GM19324 (cell line): ENCODE measurements around the gene G2E3.
"Not testable (repeated sequence)": the region's sequence is repeated elsewhere in the genome, so short reads cannot be mapped to it uniquely, and the experiment has no call there.

Experiments used
- ATAC-seq: cut with Tn5 transposase; IDR thresholded peaks from one replicate; pipeline ENCODE4 v1.9.1; 2021; ENCODE audit warnings: mild to moderate bottlenecking, moderate library complexity; ENCODE audit not compliant: unreplicated experiment, low FRiP score

Gene G2E3

DNA sequence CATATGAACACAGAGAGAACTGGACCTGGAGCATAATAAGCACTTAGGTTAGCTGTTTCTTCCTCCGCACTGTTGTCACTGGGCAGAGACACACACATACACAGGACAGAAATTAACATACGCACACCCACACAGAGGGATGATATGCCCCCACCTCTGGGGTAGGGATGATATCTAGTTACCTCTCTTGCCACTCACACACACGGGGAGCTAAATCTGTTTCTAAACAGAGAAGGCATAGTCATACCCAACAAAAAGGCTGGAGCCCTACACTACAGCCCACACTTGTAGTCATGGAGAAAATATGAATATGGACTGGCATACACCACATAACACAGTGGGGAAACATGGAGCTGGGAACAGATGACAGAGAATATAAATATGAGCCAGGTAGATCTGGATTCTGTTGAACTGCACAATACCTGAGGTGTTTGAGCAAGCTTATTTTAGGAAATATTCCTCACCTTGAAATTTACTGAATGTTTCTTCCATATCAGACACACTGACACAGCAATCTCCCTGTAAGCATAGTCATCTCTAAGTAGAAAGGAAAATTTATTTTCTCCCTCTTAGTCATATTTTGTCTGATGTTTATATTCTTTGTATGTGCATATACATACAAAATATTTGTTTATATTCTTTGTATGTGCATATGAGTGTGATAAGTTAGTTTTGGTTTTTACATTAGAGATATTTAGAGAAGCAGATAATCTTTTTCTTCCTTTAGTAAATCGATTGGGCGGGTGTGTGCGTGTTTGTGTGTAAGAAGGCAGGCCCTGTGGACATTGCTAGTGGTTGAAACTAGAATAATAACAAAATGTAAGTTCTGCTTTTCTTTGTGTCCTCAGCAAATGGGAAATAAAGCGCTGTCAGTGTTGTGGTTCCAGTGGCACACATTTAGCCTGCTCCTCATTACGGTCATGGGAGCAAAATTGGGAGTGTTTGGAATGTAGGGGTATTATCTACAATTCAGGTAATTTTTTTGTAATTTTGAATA lies 42.3 kb downstream of the G2E3 start:
- no peak for ATAC-seq

- ATAC-seq, result no peak
Observed at GRCh38 chr14:30603402-30603801, 44.4 kb downstream of the G2E3 start.

DNA sequence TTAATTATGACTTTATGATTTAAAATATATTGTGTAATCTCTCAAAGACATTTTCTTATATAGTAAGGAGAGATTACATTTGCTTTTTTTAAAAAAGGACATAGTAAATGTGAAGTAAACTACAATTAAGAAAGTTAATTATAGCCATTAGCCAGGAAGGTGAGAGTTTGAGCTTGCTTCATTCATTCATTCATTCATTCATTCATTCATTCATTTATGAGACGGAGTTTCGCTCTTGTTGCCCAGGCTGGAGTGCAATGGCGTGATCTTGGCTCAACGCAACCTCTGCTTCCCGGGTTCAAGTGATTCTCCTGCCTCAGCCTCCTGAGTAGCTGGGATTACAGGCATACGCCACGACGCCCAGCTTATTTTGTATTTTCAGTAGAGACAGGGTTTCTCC lies 45.7 kb downstream of the G2E3 start:
- not testable (repeated sequence) for ATAC-seq

GRCh38 chr14:30607156-30607780 lies 48.3 kb downstream of the G2E3 start:
- ATAC-seq, result no peak

GRCh38 chr14:30608533-30609006 lies 49.6 kb downstream of the G2E3 start:
- ATAC-seq, result no peak

DNA sequence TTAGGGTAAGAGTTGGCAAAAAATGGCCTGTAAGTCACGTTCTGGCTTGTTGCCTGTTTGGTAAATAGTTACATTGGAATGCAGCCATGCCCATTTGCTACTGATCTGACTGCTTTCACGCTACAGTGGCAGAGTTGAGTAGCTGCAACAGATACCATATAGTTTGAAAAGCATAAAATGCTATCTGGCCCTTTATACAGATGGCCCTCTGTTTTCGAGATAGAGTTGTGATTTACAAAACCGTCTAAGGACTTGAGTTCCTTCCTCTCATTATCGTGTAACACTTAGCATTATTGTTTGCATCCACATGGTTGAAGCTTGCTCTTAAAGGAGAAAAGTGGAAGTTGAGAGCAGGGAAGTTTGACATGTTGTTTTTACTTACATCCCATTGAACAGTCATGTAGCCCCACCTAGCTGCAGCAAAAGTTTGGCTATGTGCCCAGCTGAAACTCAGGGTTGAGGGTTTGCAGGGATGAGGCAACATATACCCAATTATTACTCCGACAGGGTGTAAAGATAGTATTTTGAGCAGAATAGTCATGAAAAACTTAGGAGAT lies 51.9 kb downstream of the G2E3 start:
- ATAC-seq, result no peak

- ATAC-seq, result no peak
Observed at GRCh38 chr14:30614155-30614554, 55.2 kb downstream of the G2E3 start.

DNA sequence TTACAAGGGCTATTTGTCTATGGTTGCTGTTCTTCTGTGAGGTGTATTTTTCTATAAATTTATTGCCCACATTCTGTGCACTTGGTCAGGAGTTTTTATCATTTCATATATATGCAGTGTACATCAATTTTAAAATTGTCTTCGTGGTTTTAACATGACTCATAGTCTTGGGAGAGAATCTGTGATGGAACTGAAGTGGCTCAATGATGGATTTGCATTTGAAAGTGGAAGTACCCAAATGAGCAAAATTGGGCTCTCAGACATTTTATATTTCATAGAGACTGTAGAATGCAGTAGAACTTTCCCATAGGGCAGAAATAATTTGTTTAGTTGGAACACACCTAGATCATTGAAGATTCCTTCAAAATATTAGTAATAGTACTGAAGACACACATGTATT lies 61.2 kb downstream of the G2E3 start:
- ATAC-seq, result no peak

GRCh38 chr14:30621354-30621939 lies 62.5 kb downstream of the G2E3 start:
- peak; percentile 13 for ATAC-seq

- peak; percentile 96 for ATAC-seq
Observed at GRCh38 chr14:30621940-30622830, 63.2 kb downstream of the G2E3 start, which contains the start of gene SCFD1. Gene SCFD1, plus strand, starts transcription at chr14:30622319. Its CDS starts 20 bp downstream, at chr14:30622339.

GRCh38 chr14:30623412-30624131 lies 64.6 kb downstream of the G2E3 start:
- no peak for ATAC-seq

- ATAC-seq, result no peak
Observed at GRCh38 chr14:30624132-30624423, 65.1 kb downstream of the G2E3 start.

GRCh38 chr14:30625533-30625932 lies 66.6 kb downstream of the G2E3 start:
- no peak for ATAC-seq

- ATAC-seq, result not testable (repeated sequence)
Observed at GRCh38 chr14:30629432-30629831, 70.5 kb downstream of the G2E3 start.

DNA sequence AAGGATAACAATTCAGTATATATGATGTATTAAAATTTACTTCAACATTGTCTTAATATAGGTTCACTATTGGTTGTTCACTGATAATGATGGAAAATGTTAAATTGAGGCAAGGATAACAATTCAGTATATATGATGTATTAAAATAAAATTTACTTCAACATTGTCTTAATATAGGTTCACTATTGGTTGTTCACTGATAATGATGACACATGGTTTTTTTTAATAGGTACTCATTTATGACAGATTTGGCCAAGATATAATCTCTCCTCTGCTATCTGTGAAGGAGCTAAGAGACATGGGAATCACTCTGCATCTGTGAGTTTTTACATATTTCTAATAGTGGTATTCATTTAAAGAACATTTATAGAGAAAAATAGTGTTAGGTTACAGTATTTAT lies 71.3 kb downstream of the G2E3 start:
- no peak for ATAC-seq

- ATAC-seq, result no peak
Observed at GRCh38 chr14:30632730-30633129, 73.8 kb downstream of the G2E3 start.

GRCh38 chr14:30638926-30639325 lies 80.0 kb downstream of the G2E3 start:
- ATAC-seq, result no peak

DNA sequence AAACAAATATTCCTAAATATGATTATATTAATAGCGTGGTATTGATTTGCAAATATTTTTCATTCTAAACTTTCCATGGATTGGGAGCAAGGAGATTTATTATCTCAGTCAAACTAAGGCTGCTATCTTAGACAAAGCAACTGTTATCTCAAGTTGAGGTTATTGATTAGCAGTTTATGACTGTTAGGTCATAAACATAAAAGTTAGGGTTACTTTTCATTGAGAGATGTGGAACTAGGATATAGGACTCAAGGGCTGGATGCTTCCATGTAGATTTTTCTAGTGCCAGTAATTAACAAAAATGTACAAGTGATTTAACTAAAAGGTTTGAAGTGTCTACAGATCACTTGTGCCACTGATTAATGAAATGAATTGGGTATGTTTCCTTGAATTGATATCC lies 82.2 kb downstream of the G2E3 start:
- ATAC-seq, result no peak

GRCh38 chr14:30644462-30644861 lies 85.5 kb downstream of the G2E3 start:
- not testable (repeated sequence) for ATAC-seq
